NCI-H526 (cell line): ENCODE measurements around the gene RBM42.
A peak's percentile ranks its signal among the peaks of the same experiment; 100 is the strongest.
"Not testable (repeated sequence)": the region's sequence is repeated elsewhere in the genome, so short reads cannot be mapped to it uniquely, and the experiment has no call there.

Experiments used
- DNase-seq, 2 experiments: peaks; one replicate each; lab custom pipeline; 2025; lab: John Stamatoyannopoulos, UW

Gene RBM42, protein sequence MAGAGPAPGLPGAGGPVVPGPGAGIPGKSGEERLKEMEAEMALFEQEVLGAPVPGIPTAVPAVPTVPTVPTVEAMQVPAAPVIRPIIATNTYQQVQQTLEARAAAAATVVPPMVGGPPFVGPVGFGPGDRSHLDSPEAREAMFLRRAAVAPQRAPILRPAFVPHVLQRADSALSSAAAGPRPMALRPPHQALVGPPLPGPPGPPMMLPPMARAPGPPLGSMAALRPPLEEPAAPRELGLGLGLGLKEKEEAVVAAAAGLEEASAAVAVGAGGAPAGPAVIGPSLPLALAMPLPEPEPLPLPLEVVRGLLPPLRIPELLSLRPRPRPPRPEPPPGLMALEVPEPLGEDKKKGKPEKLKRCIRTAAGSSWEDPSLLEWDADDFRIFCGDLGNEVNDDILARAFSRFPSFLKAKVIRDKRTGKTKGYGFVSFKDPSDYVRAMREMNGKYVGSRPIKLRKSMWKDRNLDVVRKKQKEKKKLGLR

DNA sequence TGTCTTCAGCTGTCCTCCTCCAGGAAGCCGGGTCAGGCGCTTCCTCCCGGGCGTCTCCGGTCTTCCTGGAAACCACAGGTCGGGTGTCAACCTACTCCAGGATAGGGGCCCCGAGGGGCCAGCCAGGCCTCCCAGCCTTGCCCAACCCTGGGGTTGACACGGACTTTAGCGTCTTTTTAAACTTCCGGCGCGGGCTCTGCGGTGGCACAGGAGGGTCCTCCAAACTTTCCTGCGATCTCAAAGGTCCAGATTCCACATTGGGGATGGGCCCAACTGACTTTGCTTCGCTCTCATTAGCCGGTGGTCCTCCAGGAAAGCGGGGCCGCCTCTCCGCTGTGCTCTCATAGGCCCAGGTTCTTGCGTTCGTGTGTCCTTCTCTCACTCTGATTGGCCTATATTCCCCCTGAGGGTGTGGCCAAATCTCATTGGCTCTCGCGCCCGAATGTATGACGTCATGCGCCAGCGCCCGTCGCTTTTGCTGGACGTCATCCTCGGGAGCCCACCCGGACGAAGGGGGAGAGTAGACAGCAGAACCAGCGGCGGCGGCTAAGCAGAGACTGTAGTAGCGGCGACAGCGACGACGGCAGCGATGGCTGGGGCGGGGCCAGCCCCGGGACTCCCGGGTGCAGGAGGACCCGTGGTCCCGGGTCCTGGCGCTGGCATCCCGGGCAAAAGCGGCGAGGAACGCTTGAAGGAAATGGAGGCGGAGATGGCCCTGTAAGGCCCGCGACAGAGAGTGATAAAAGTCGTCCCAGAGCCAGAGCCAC lies at the start of gene RBM42:
Gene RBM42 (plus strand): TSS at position 472 of the 767 bp plus-strand sequence. CDS start 118 bp downstream, at position 590.
- DNase-seq: peak; percentile 99 to 100

DNA sequence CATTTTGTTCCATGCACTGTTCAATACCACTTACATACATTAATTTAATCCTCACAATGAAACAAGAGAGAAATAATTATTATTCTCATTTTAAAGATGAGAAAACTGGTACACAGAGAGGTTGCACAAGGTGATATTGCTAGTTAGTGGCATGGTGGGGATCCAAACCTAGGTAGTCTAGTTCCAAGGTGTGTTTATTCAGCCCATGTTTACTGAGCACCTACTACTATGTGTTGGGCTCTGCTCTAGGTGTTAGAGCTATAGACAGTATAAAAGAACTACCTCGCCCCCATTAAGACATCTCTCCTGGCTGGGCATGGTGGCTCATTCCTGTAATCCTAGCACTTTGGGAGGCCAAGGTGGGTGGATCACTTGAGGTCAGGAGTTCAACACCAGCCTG lies 46.1 kb upstream of the RBM42 start:
- DNase-seq: no peak

DNA sequence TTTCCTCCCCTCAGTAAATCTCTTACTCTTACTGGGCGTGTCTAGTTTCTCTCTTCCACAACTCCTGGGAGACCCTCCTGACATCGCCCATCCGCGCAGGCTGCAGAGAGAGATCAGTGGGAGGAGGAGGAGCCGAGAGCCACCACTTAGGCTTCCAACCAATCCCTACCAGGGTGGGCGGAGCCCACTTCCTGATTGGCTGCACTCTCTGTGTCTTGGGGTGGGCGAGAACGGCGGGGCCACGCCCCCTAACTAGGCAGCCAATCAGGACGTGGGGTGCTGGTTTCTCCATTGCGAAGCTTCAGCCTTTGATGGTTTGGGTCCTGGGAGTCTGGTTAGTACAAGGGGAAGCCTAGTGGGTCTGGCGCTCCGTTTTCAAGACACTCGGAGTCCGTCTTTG lies 43.0 kb upstream of the RBM42 start, which contains the start of gene PMIS2:
Gene PMIS2 (plus strand): TSS at position 326 of the 400 bp plus-strand sequence. CDS start 87 bp downstream, outside the sequence.
- peak in 1 of 2 experiments; percentile 35 for DNase-seq

DNA sequence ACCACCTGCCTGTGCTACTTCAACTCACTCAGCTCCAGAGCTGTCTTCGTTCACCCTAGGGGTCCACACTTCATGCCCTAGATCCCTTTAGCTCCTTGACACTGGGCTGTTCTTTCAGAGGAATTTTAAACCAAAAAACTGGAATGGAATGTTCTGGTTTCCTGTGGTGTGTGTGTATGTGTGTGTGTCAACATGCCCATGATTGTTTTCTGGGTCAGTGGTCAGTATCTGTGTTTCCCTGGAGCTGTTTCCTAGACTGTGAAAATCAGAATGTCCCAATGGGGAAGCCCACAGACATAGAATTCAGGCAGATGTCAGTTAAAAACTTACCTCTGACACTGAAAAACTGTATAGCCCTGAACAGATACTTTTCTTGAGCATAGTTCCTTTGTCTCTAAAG lies 41.5 kb upstream of the RBM42 start:
- no peak for DNase-seq

DNA sequence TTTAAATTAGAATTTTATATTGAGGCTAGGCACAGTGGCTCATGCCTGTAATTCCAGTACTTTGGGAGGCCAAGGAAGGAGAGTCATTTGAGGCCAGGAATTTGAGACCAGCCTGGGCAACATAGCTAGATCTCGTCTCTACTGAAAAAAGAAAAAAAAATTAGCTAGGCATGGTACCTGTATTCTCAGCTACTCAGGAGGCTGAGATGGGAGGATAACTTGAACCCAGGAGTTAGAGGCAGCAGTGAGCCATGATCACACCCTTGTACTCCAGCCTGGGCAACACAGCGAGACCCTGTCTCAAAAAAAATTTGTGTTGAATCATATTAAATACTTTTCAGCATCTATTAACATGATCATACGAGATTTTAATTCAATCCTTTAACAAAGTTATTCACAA lies 38.0 kb upstream of the RBM42 start:
- DNase-seq: no peak

DNA sequence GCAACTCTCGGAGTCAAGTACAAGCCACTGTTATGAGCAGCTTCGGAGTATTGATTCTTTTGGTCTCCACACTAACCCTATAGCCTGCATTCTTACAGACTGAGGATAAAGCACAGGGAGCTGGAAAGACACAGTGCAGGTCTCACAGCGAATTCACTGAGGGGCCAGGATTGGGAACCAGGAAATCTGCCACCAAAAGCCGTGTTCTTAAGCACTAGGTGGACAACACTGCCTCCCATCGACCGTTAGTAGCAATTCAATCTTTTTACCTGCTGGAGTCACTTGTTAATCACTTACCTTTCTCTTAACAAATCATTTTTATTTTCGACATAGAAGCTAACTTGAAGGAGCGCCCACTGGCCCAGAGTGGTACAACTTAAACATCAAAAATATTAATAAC lies 36.6 kb upstream of the RBM42 start:
- peak; percentile 41 to 80 for DNase-seq

DNA sequence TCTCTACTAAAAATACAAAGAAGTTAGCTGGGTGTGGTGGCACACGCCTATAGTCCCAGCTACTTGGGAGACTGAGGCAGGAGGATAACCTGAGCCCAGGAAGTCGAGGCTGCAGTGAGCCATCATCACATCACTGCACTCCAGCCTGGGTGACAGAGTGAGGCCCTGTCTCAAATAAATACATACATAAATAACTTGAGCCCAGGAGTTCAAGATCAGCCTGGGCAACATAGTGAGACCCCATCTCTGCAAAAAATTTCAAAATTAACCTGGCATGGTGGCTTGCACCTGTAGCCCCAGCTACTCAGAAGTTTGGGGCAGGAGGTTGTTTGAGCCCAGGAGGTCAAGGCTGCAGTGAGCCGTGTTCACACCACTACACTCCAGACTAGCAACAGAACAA lies 33.8 kb upstream of the RBM42 start:
- not testable (repeated sequence) for DNase-seq

DNA sequence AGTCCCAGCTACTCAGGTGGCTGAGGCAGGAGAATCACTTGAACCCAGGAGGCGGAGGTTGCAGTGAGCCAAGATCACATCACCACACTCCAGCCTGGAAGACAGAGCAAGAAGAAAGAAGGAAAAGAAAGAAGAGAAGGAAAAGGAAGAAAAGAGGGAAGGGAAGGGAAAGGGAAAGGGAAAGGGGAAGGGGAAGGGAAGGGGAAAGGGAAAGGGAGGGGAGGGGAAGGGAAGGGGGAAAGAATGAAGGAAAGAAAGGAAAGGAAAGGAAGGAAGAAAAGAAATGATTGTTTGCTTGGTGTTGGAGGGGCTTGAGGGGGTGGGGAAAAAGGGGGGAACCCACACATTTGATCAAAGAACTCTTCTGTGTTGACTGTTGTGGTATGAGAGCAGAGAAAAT lies 32.9 kb upstream of the RBM42 start:
- no peak for DNase-seq

DNA sequence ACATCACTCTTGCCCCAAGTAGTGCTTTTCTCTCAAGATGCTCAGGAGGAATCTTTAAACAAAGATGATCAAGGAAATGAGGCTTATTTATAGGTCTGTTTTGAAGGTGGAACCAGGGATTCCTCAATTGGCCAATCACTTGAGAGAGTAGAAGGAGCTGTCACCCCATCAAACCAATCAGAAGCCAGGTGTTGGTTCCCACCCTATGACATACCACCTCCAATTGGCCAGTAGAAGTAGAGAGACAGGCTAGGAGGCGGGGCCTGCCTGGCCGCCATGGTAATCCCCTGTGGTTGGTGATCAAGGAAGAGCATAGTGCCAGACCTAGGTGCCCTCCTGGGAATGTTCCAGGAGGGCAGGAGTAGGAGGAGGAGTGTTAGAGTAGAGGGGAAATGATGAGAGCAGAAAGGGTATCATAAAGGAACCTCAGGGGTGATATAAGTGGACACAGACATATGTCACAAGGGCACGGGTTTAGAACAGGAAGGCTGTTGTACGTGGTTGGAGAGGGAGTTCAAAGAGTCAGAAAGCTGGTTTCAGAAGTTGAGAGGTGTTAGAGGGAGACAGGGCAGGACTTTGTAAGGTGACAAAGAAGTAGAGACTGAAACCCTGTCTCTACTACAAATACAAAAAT lies 32.4 kb upstream of the RBM42 start:
- DNase-seq: peak; percentile 20 to 36

DNA sequence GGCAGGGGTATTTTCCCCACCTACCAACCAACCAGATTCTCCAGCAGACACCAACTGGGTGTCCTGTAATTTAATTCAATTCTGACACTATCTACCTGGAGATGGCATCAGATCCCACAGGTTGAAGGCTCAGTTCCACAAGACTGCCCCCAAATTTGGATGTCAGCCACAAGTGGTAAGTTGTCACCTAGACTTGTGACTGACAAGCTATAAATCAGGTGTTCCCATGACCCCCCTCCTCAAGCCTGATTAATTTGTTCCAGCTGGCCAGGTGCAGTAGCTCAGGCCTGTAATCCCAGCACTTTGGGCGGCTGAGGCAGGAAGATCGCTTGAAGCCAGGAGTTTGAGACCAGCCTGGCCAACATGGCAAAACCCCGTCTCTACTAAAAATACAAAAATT lies 26.9 kb upstream of the RBM42 start:
- no peak for DNase-seq

DNA sequence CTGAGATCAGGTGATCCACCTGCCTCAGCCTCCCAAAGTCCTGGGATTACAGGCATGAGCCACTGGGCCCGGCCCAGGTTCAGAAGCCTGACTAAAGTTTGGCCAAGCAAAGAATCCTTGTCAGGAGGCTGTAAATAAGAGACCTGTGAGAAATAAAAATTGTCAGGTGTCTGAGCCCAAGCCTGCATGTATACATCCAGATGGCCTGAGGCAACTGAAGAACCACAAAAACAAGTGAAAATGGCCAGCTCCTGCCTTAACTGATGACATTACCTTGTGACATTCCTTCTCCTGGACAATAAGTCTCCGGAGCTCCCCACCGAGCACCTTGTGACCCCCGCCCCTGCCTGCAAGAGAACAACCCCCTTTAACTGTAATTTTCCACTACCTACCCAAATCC lies 24.4 kb upstream of the RBM42 start:
- not testable (repeated sequence) for DNase-seq

DNA sequence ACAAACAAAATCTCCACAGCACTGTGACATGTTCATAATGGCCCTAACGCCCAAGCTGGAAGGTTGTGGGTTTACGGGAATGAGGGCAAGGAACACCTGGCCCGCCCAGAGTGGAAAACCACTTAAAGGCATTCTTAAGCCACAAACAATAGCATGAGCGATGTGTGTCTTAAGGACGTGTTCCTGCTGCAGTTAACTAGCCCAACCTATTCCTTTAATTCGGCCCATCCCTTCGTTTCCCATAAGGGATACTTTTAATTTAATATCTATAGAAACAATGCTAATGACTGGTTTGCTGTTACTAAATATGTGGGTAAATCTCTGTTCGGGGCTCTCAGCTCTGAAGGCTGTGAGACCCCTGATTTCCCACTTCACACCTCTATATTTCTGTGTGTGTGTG lies 21.7 kb upstream of the RBM42 start:
- not testable (repeated sequence) for DNase-seq

DNA sequence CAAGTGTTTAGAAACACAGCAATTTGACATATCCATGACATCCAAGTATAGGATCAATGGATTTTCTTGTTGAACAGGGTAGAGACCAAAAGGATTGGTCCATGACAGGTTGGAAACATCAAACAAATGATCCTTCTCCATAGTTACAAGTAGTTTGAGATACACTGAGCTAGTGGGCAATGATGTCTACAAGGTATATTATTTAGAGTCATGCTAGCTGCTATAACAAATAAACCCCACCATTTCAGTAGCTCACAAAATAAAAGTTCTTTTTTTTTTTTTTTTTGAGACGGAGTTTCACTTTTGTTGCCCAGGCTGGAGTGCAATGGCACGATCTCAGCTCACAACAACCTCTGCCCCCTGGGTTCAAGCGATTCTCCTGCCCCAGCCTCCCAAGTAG lies 21.2 kb upstream of the RBM42 start:
- DNase-seq: no peak

DNA sequence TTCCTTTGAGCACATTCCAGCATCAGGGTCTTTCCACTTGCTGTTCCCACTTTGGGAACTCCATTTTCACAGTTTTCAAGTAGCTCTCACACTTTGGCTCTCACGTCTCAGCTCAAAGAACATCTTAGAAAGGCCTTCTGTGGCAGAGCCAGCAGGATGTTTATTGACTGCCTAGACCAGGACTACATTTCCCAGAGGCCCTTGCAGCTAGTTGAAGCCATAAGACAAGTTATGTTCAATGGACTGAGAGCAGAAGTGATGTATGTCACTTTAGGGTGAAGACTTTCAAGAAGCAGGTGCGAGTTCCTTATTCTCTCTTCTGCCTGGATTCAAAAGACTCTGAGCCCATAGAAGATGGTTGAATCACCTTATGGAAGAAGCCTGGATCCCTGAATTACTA lies 20.6 kb upstream of the RBM42 start:
- DNase-seq: peak in 1 of 2 experiments; percentile 23

DNA sequence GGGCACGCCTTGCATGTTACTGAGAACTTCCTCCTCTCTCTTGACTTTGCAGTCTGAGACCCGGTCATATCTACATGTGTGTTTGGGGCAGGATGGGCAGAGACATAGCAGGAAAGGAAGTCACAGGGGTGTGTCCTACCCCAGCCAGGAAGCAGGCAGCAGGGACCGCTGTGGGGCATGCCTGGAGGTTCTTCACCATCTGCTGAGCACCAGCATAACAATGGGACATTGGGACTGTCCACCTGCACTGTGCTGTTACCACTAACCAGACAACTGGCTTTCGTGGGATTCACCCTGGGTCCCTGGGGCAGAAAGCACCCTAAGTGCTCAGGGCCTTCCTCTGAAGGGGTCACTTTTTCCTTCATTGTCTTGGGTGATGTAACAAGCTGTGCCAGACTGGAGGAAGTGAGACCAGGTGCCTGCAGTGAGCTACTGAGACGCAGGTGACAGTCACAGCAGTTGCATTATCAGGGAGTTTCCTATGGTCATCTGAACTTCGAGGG lies 18.9 kb upstream of the RBM42 start:
- no peak for DNase-seq

DNA sequence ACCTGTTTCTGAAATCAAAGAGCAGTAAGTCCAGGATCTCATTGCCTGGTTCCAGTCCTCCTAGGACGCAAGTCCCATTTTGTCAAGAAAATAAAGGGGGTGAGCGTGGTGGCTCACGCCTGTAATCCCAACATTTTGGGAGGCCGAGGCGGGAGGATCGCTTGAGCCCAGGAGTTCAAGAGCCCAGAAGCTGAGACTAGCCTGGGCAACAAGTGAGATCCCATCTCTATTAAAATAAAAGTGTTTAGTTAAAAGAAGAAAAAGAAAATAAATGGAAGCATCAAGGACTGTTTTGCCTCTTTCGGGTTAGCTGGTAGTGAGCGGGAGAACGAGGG lies 16.6 kb upstream of the RBM42 start:
- DNase-seq: no peak

DNA sequence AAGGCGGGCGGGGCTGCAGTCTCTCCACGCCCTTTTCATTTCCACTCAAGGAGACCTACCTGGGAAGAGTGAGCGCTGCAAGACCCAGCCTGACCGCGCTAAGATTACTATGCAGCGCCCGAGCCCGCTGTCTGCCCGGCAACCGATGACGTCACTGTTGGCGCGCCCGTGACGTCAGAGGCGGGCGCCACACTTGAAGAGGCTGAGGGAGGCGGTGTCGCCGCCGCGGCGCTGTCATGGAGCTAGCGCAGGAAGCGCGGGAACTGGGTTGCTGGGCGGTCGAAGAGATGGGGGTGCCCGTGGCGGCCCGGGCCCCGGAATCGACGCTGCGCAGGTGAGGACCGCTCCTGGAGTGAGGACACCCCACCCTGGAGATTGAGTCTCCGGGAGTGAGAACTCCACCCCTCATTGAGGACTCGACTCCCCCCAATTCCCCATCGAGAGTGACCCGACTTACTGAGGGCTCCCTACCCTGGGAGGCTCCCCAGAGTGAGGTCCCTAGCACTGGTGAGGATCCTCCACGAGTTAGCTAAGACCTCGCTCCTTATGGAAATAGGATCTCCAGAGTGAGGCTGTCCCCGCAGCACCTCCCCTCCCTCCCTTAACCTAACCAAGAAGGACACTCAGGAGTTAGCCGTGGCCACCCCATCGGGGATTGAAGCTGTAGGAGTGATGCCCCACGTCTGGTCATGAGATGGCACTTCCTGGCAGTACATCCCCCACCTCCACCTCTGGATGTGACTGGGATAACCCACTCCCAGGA lies 16.1 kb upstream of the RBM42 start, which contains the start of gene HAUS5:
Gene HAUS5 (plus strand): TSS at position 177 of the 763 bp plus-strand sequence. CDS start 60 bp downstream, at position 237.
- DNase-seq: peak; percentile 92 to 98

DNA sequence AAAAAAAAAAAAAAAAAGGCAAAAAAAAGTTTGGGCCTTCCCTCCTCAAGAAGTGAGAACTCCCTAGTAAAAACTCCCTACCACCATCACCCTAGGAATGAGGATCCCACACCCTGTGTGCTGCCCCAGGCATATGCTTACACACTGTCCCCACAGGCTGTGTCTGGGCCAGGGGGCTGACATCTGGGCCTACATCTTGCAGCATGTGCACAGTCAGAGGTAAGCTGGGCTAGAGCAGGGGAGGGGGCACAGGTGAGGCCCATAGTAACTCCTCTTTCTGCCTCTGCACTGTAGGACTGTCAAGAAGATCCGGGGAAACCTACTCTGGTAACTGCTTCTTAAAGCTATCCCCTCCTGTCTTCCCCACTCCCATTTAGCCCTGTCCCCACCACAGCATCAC lies 15.3 kb upstream of the RBM42 start:
- DNase-seq: no peak

DNA sequence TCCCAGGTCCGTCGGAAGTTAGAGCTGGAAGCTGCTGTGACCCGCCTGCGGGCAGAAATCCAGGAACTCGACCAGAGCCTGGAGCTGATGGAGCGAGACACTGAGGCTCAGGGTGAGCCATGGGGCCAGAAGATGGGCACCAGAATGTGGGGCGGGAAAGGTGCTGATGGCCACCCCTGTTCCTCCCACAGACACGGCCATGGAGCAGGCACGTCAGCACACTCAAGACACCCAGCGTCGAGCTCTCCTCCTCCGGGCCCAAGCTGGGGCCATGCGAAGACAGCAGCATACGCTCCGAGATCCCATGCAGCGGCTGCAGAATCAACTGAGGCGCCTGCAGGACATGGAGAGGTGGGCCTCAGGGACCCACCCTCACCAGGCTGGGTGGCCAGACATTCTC lies 13.8 kb upstream of the RBM42 start:
- no peak for DNase-seq

DNA sequence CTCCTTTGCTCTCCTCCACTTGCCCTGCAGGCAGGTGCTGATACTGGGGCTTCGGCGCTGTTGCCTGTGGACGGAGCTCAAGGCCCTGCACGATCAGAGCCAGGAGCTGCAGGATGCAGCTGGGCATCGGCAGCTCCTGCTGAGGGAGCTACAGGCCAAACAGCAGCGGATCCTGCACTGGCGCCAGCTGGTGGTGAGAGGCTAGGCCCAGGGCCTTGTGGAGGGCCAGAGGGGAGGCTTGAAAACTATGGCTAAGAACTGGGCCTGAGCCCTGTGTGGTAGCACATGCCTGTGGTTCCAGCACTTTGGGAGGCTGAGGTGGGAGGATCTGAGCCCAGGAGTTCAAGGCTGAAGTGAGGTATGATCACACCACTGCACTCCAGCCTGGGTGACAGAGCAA lies 10.0 kb upstream of the RBM42 start:
- DNase-seq: peak in 1 of 2 experiments; percentile 22

DNA sequence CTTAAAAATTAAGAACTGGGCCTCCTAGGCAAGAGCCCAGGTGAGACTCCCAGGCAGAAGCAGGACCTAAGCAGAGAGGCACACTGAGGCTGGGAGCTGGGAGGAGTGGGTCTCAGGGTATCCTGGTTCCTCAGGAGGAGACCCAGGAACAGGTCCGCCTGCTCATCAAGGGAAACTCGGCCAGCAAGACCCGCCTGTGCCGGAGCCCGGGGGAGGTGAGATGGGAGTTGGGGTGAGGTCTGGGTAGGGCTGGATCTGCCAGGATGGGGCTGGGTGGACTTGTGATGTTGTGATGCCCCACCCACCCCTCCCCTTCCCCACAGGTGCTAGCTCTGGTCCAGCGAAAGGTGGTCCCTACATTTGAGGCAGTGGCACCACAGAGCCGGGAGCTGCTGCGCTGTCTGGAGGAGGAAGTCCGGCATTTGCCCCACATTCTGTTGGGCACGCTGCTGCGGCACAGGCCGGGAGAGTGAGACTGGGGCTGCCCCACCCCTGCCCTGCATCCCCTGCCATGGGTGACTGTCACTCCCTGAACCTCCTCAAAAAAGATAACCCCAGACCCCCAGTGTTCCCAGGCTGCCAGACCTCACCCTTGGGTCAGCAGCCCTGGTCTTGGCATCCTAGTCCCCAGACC lies 9.4 kb upstream of the RBM42 start:
- no peak for DNase-seq
